Measurements from ENCODE around the gene WDR82.

DNA sequence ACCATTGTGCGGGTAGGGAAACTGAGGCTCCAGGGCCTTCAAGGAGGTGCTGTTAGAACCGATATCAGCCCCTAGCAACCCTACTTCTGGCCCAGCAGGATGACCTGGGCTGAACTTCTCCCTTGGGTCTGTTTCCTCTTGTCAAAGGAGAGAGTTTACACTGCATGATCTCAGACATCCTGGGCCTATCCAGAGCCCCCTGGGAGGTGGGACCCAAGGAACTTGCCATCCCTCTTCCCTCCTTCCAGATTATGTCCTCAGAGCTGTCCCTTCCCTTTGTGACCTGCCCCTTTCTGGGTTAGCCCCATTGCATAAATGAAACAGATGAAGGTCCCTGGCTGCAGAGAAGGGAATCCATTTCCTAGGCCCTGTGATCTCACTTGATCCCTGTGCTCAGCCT is 25.4 kb upstream of the WDR82 start:
- TF ChIP-seq, protein P1, sequence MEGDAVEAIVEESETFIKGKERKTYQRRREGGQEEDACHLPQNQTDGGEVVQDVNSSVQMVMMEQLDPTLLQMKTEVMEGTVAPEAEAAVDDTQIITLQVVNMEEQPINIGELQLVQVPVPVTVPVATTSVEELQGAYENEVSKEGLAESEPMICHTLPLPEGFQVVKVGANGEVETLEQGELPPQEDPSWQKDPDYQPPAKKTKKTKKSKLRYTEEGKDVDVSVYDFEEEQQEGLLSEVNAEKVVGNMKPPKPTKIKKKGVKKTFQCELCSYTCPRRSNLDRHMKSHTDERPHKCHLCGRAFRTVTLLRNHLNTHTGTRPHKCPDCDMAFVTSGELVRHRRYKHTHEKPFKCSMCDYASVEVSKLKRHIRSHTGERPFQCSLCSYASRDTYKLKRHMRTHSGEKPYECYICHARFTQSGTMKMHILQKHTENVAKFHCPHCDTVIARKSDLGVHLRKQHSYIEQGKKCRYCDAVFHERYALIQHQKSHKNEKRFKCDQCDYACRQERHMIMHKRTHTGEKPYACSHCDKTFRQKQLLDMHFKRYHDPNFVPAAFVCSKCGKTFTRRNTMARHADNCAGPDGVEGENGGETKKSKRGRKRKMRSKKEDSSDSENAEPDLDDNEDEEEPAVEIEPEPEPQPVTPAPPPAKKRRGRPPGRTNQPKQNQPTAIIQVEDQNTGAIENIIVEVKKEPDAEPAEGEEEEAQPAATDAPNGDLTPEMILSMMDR (conservative IDR thresholded peaks at IDR 0.05; ENCODE audit: low read depth in 2 of 2) = no peak
- no peak for TF ChIP-seq POLR2AphosphoS5 (IDR thresholded peaks at IDR 0.05; ENCODE audit: low read depth)
- TF ChIP-seq, protein P2, sequence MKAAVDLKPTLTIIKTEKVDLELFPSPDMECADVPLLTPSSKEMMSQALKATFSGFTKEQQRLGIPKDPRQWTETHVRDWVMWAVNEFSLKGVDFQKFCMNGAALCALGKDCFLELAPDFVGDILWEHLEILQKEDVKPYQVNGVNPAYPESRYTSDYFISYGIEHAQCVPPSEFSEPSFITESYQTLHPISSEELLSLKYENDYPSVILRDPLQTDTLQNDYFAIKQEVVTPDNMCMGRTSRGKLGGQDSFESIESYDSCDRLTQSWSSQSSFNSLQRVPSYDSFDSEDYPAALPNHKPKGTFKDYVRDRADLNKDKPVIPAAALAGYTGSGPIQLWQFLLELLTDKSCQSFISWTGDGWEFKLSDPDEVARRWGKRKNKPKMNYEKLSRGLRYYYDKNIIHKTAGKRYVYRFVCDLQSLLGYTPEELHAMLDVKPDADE (IDR thresholded peaks at IDR 0.05) = no peak
- TF ChIP-seq EZH2 (IDR thresholded peaks at IDR 0.05; ENCODE audit: low read depth, unreplicated experiment) = no peak
- no peak for TF ChIP-seq JUNB (IDR thresholded peaks at IDR 0.05; ENCODE audit: unreplicated experiment)
- TF ChIP-seq, protein P3, sequence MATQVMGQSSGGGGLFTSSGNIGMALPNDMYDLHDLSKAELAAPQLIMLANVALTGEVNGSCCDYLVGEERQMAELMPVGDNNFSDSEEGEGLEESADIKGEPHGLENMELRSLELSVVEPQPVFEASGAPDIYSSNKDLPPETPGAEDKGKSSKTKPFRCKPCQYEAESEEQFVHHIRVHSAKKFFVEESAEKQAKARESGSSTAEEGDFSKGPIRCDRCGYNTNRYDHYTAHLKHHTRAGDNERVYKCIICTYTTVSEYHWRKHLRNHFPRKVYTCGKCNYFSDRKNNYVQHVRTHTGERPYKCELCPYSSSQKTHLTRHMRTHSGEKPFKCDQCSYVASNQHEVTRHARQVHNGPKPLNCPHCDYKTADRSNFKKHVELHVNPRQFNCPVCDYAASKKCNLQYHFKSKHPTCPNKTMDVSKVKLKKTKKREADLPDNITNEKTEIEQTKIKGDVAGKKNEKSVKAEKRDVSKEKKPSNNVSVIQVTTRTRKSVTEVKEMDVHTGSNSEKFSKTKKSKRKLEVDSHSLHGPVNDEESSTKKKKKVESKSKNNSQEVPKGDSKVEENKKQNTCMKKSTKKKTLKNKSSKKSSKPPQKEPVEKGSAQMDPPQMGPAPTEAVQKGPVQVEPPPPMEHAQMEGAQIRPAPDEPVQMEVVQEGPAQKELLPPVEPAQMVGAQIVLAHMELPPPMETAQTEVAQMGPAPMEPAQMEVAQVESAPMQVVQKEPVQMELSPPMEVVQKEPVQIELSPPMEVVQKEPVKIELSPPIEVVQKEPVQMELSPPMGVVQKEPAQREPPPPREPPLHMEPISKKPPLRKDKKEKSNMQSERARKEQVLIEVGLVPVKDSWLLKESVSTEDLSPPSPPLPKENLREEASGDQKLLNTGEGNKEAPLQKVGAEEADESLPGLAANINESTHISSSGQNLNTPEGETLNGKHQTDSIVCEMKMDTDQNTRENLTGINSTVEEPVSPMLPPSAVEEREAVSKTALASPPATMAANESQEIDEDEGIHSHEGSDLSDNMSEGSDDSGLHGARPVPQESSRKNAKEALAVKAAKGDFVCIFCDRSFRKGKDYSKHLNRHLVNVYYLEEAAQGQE (IDR thresholded peaks at IDR 0.05; ENCODE audit: unreplicated experiment) = no peak
- no peak for TF ChIP-seq CREB1 (CRISPR knock-in tag; IDR thresholded peaks at IDR 0.05; ENCODE audit: low read depth)

Measured in GM23338 (cell line).